DND-41 (cell line): ENCODE data around the gene CRYGS.

Experiments
- EZH2 ChIP-seq: IDR thresholded peaks from 3 replicates; pipeline ENCODE4 v1.6.1; 2012; ENCODE audit warnings: borderline replicate concordance, low read depth, mild to moderate bottlenecking, moderate library complexity, low read length, inconsistent platforms; ENCODE audit not compliant: severe bottlenecking
- TF ChIP-seq, protein P1 (sequence below): IDR thresholded peaks from 2 replicates; pipeline ENCODE4 v1.5.1; 2012; ENCODE audit warnings: borderline replicate concordance, low read length, moderate library complexity, mild to moderate bottlenecking; ENCODE audit not compliant: poor library complexity, severe bottlenecking; ENCODE audit errors: extremely low read depth

DNA sequence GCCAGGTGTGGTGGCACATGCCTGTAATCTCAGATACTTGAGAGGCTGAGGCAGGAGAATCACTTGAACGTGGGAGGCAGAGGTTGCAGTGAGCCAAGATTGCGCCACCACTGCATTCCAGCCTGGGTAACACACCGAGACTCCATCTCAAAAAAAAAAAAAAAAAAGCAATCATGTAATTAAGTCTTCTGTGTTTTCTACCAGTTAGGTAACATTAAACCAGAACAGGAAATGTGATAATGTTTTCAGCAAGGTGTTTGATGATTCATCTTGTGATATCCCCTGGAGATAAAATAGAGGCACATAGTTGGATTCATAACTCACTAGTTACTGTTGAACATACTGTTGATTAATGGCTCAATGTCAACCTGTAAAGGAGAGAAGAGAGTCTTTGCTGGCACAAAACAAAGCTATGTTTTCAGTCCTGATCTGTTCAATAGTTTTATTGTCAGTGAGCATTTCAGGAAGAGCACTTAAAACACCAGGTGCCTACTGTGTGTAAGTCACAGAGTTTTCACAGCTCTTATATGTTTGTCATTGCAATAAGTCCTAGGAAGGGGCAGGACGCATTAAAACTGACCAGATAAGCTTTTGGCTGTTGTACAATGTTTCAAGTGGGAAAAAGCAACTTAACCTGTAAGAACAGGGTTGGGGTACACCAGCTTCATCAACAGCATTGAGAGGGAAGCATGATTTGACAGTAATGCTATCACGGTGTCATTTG is 45.8 kb upstream of the CRYGS start:
- TF ChIP-seq, protein P1, sequence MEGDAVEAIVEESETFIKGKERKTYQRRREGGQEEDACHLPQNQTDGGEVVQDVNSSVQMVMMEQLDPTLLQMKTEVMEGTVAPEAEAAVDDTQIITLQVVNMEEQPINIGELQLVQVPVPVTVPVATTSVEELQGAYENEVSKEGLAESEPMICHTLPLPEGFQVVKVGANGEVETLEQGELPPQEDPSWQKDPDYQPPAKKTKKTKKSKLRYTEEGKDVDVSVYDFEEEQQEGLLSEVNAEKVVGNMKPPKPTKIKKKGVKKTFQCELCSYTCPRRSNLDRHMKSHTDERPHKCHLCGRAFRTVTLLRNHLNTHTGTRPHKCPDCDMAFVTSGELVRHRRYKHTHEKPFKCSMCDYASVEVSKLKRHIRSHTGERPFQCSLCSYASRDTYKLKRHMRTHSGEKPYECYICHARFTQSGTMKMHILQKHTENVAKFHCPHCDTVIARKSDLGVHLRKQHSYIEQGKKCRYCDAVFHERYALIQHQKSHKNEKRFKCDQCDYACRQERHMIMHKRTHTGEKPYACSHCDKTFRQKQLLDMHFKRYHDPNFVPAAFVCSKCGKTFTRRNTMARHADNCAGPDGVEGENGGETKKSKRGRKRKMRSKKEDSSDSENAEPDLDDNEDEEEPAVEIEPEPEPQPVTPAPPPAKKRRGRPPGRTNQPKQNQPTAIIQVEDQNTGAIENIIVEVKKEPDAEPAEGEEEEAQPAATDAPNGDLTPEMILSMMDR: no peak
- TF ChIP-seq EZH2: no peak
